ENCODE data around the gene RGL2. TPM values are rescaled to one million over a fixed set of nuclear protein-coding genes. Genes with fewer than 3 reads are reported as not detected.

Gene RGL2
- total and polyA plus RNA-seq, 2 of the 4 experiments (the other 2 are of a cell fraction) = 4.1 to 26.9 TPM

- WGBS, 2 experiments (ENCODE audit: extremely low coverage in 2 of 2, insufficient read length in 1 of 2) = 77% methylated on average over 7 of the region's 19 CpGs; no CpG with 5 or more reads in 1 of the 2 experiments
- Histone ChIP-seq H3K36me3 (ENCODE audit: control insufficient read depth, insufficient read depth, low read length) (peaks cover 28% of the 10 kb centered on the region), H2BK15ac (ENCODE audit: low read depth, low read length) (no peak overlapping the region), H3K4me2 (ENCODE audit: low read depth, low read length) (peak overlapping the region; percentile 70), H3K4me3 (ENCODE audit: insufficient read depth, low read depth, low read length) (peak overlapping the region; percentile 35), H4K20me1 (ENCODE audit: insufficient read depth, low read length) (peaks cover 20% of the 10 kb centered on the region), H3K9ac (ENCODE audit: low read depth, low read length) (no peak overlapping the region), H3K14ac (replicated peaks; ENCODE audit: low read depth, low read length) (no peak overlapping the region), H2AK9ac (replicated peaks; ENCODE audit: low read depth, low read length, poor library complexity) (peak overlapping the region; percentile 50), H4K91ac (ENCODE audit: insufficient read depth, low read depth, low read length) (no peak overlapping the region), H3K27ac (ENCODE audit: insufficient read depth, low read length) (no peak overlapping the region), H3K56ac (ENCODE audit: extremely low read depth, insufficient read depth, low read length) (no peak overlapping the region), H3K4ac (ENCODE audit: low read depth, low read length) (no peak overlapping the region), H4K8ac (ENCODE audit: low read depth in 2 of 2, low read length in 2 of 2) (0 out of 4 replicates have a peak overlapping the region, but pooled peaks of 1 of the 2 experiments have one; percentile 19), H3K27me3 (ENCODE audit: control insufficient read depth, insufficient read depth, low read length) (no peaks in the 10 kb centered on the region), H3K9me3 (ENCODE audit: control insufficient read depth, insufficient read depth, low read length) (no peaks in the 10 kb centered on the region), H2BK120ac (ENCODE audit: low read depth, low read length) (no peak overlapping the region), H2AK5ac (ENCODE audit: low read depth, low read length) (0 out of 2 replicates have a peak overlapping the region, but pooled peaks have one; percentile 11), H2AFZ (replicated peaks; ENCODE audit: low read length, poor library complexity) (no peak overlapping the region), H4K5ac (ENCODE audit: low read depth, low read length) (no peak overlapping the region), H3K4me1 (ENCODE audit: control insufficient read depth, insufficient read depth, low read length) (peaks cover 39% of the 10 kb centered on the region), H2BK5ac (ENCODE audit: low read depth, low read length, poor library complexity, severe bottlenecking) (no peak overlapping the region), H3K18ac (ENCODE audit: low read depth, low read length) (no peak overlapping the region), H3K23ac (ENCODE audit: low read depth, low read length) (no peak overlapping the region), H3K79me1 (ENCODE audit: low read depth in 1 of 2, low read length in 2 of 2) (peaks cover 41 to 85% of the 10 kb centered on the region in 2 experiments), H2BK20ac (ENCODE audit: low read depth, low read length) (no peak overlapping the region), H3K9me1 (ENCODE audit: insufficient read depth, low read length) (peaks cover 22% of the 10 kb centered on the region)
- dilution Hi-C loops (cut with HindIII; ENCODE audit: low sequenced_read_pairs, unreplicated experiment) (no loop called here), intact Hi-C loops (cut with micrococcal nuclease) (no loop called here), in situ Hi-C loops (cut with MboI; ENCODE audit: low sequenced_read_pairs) (no loop called here)
- ChIA-PET CTCF (interaction anchor here (0.5 kb wide), 1 partner anchor 68 kb away, joined by 3 read pairs; no protein-coding TSS in a partner anchor), POLR2A (ENCODE audit: unreplicated experiment) (interaction anchor here (0.7 to 1.5 kb wide), 2 partner anchors 28 to 62 kb away, joined by 3 to 6 read pairs; partner anchors contain the start of genes PFDN6 and WDR46)
- TF ChIP-seq MAFK (IDR thresholded peaks at IDR 0.05; ENCODE audit: low read depth, low read length) (no peak), NFE2L2 (IDR thresholded peaks at IDR 0.05; ENCODE audit: low read depth, low read length) (no peak), BHLHE40 (IDR thresholded peaks at IDR 0.05; ENCODE audit: low read depth, low read length) (no peak), RAD21 (IDR thresholded peaks at IDR 0.05; ENCODE audit: low read length) (no peak), CTCF (conservative IDR thresholded peaks at IDR 0.05; ENCODE audit: low read depth, low read length) (no peak), MAZ (IDR thresholded peaks at IDR 0.05; ENCODE audit: borderline replicate concordance, low read depth, low read length) (no peak), RFX5 (IDR thresholded peaks at IDR 0.05; ENCODE audit: low read depth, low read length) (no peak), CEBPB (IDR thresholded peaks at IDR 0.05; ENCODE audit: low read depth, low read length) (no peak)
- no peak for DNase-seq
- BruUV-seq (replicated peaks) = no TSS peak
- no peak for ATAC-seq (ENCODE audit: low read depth)
Observed at GRCh38 chr6:33316603-33317418, 18.1 kb upstream of the RGL2 start.

Measured in IMR-90 (cell line).